ENCODE data around the gene LYRM4.

Gene LYRM4

GRCh38 chr6:5190507-5190906 lies 70.2 kb downstream of the LYRM4 start:
- Histone ChIP-seq H2AFZ (no peak overlapping the region), H3K9ac (no peak overlapping the region), H3K27ac (no peak overlapping the region), H3K27me3 (ENCODE audit: control insufficient read depth, insufficient read depth, low read length) (no peaks in the 10 kb centered on the region), H3K4me3 (ENCODE audit: low read depth, low read length) (no peak overlapping the region), H3K9me3 (ENCODE audit: control insufficient read depth, low read length) (no peaks in the 10 kb centered on the region), H3K4me1 (no peaks in the 10 kb centered on the region), H3K4me2 (ENCODE audit: low read length) (no peak overlapping the region), H3K36me3 (ENCODE audit: control insufficient read depth, insufficient read depth, low read length) (no peaks in the 10 kb centered on the region), H3K79me2 (peaks cover 2% of the 10 kb centered on the region)
- TF ChIP-seq CTCF (IDR thresholded peaks at IDR 0.05): no peak

- H3K27me3 ChIP-seq (ENCODE audit: control insufficient read depth, insufficient read depth, low read length): no peaks in the 10 kb centered on the region
These were observed 72.1 kb downstream of the LYRM4 start for GRCh38 chr6:5188646-5189045.

DNA sequence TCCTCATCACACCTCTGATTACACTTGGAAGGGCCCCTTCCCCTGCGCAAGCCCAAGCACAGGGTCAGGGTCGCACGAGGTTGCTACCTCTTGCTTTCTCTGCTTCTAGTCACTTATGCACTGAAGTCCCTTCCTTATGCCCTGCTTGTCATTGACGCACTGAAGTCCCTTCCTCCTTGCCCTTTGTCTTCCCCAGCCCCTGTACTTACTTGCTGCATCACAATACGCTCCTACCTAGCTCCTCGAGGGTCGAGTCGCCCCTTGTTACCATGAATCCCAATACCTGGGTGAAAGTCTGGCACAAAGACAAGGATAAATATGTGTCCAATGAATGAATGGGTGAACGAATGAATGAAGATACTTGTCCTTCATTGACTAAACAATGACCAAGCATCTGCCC lies 75.9 kb downstream of the LYRM4 start:
- Histone ChIP-seq H3K27ac (no peak overlapping the region), H3K4me2 (ENCODE audit: low read length) (no peak overlapping the region), H3K27me3 (ENCODE audit: control insufficient read depth, insufficient read depth, low read length) (no peaks in the 10 kb centered on the region), H3K79me2 (no peaks in the 10 kb centered on the region), H3K4me3 (ENCODE audit: low read depth, low read length) (no peak overlapping the region), H3K36me3 (ENCODE audit: control insufficient read depth, insufficient read depth, low read length) (no peaks in the 10 kb centered on the region), H3K4me1 (no peaks in the 10 kb centered on the region), H2AFZ (no peak overlapping the region), H3K9ac (no peak overlapping the region), H3K9me3 (ENCODE audit: control insufficient read depth, low read length) (no peaks in the 10 kb centered on the region)
- no peak for TF ChIP-seq CTCF (IDR thresholded peaks at IDR 0.05)

More at GRCh38 chr6:5188646-5189045, 72.1 kb downstream of the LYRM4 start:
- Histone ChIP-seq H3K9ac (no peak overlapping the region), H3K27ac (no peak overlapping the region), H3K9me3 (ENCODE audit: control insufficient read depth, low read length) (no peaks in the 10 kb centered on the region), H3K4me1 (no peaks in the 10 kb centered on the region), H3K4me3 (ENCODE audit: low read depth, low read length) (no peak overlapping the region), H3K4me2 (ENCODE audit: low read length) (no peak overlapping the region), H3K36me3 (ENCODE audit: control insufficient read depth, insufficient read depth, low read length) (no peaks in the 10 kb centered on the region), H3K79me2 (peaks cover 2% of the 10 kb centered on the region), H2AFZ (no peak overlapping the region)
- no peak for TF ChIP-seq CTCF (IDR thresholded peaks at IDR 0.05)

GRCh38 chr6:5184218-5184617 lies 76.5 kb downstream of the LYRM4 start:
- H3K27me3 ChIP-seq (ENCODE audit: control insufficient read depth, insufficient read depth, low read length): no peaks in the 10 kb centered on the region
- no peaks in the 10 kb centered on the region for H3K36me3 ChIP-seq (ENCODE audit: control insufficient read depth, insufficient read depth, low read length)
- no peak overlapping the region for H3K4me2 ChIP-seq (ENCODE audit: low read length)
- H3K4me3 ChIP-seq (ENCODE audit: low read depth, low read length): no peak overlapping the region
- no peak overlapping the region for H2AFZ ChIP-seq
- no peaks in the 10 kb centered on the region for H3K79me2 ChIP-seq
- H3K9me3 ChIP-seq (ENCODE audit: control insufficient read depth, low read length): no peaks in the 10 kb centered on the region
- no peaks in the 10 kb centered on the region for H3K4me1 ChIP-seq
- no peak overlapping the region for H3K27ac ChIP-seq
- no peak for TF ChIP-seq CTCF (IDR thresholded peaks at IDR 0.05)
- H3K9ac ChIP-seq: no peak overlapping the region

GRCh38 chr6:5181510-5182317 lies 79.0 kb downstream of the LYRM4 start:
- TF ChIP-seq CTCF (IDR thresholded peaks at IDR 0.05): no peak

More at GRCh38 chr6:5181510-5182317, 79.0 kb downstream of the LYRM4 start:
- H3K79me2 ChIP-seq: no peaks in the 10 kb centered on the region
- H2AFZ ChIP-seq: no peak overlapping the region
- H3K36me3 ChIP-seq (ENCODE audit: control insufficient read depth, insufficient read depth, low read length): no peaks in the 10 kb centered on the region
- H3K4me3 ChIP-seq (ENCODE audit: low read depth, low read length): no peak overlapping the region
- H3K4me1 ChIP-seq: no peaks in the 10 kb centered on the region
- H3K9me3 ChIP-seq (ENCODE audit: control insufficient read depth, low read length): no peaks in the 10 kb centered on the region
- no peak overlapping the region for H3K4me2 ChIP-seq (ENCODE audit: low read length)
- no peak overlapping the region for H3K27ac ChIP-seq
- no peaks in the 10 kb centered on the region for H3K27me3 ChIP-seq (ENCODE audit: control insufficient read depth, insufficient read depth, low read length)
- no peak overlapping the region for H3K9ac ChIP-seq
